HL-60/S4 treated with retinoic acid at 250 ng/mL for 4 days and 3 days (cell line): Measurements from ENCODE around the gene SYNE1.

Source experiments
- in situ Hi-C: fragments of 300-500 bp; cut with MboI; formaldehyde crosslinking; loops from 2 replicates; pipeline ENCODE4 v1.7.0; 2022; ENCODE audit warnings: low sequenced_read_pairs

The SYNE1 gene

GRCh38 chr6:152201120-152201519 lies 436.0 kb downstream of the SYNE1 start:
- in situ Hi-C loops, result no loop called here

GRCh38 chr6:152195896-152196295 lies 441.3 kb downstream of the SYNE1 start:
- in situ Hi-C loops, result no loop called here

- in situ Hi-C loops, result no loop called here
Measured at GRCh38 chr6:152189736-152190135, 447.4 kb downstream of the SYNE1 start.

GRCh38 chr6:152188011-152188410 lies 449.2 kb downstream of the SYNE1 start:
- in situ Hi-C loops, result no loop called here

GRCh38 chr6:152186840-152187239 lies 450.3 kb downstream of the SYNE1 start:
- in situ Hi-C loops, result no loop called here

GRCh38 chr6:152184917-152185574 lies 452.1 kb downstream of the SYNE1 start:
- in situ Hi-C loops, result no loop called here

GRCh38 chr6:152184573-152184916 lies 452.6 kb downstream of the SYNE1 start:
- in situ Hi-C loops, result no loop called here

GRCh38 chr6:152180601-152181000 lies 456.6 kb downstream of the SYNE1 start:
- in situ Hi-C loops, result no loop called here

GRCh38 chr6:152176268-152176667 lies 460.9 kb downstream of the SYNE1 start:
- in situ Hi-C loops, result no loop called here

- in situ Hi-C loops, result no loop called here
Measured at GRCh38 chr6:152173957-152174356, 463.2 kb downstream of the SYNE1 start.

- in situ Hi-C loops, result no loop called here
Measured at GRCh38 chr6:152173321-152173720, 463.8 kb downstream of the SYNE1 start.

- in situ Hi-C loops, result no loop called here
Measured at GRCh38 chr6:152170702-152171667, 466.2 kb downstream of the SYNE1 start.

GRCh38 chr6:152170313-152170701 lies 466.9 kb downstream of the SYNE1 start:
- in situ Hi-C loops, result no loop called here

GRCh38 chr6:152167641-152168603 lies 469.2 kb downstream of the SYNE1 start:
- in situ Hi-C loops, result no loop called here

GRCh38 chr6:152166897-152167296 lies 470.3 kb downstream of the SYNE1 start:
- in situ Hi-C loops, result no loop called here

- in situ Hi-C loops, result no loop called here
Measured at GRCh38 chr6:152166497-152166896, 470.7 kb downstream of the SYNE1 start.

GRCh38 chr6:152164957-152165356 lies 472.2 kb downstream of the SYNE1 start:
- in situ Hi-C loops, result no loop called here

GRCh38 chr6:152161501-152161900 lies 475.7 kb downstream of the SYNE1 start:
- in situ Hi-C loops, result no loop called here

GRCh38 chr6:152160346-152160745 lies 476.8 kb downstream of the SYNE1 start:
- in situ Hi-C loops, result no loop called here

- in situ Hi-C loops, result no loop called here
Measured at GRCh38 chr6:152155792-152156191, 481.4 kb downstream of the SYNE1 start.
